Fibroblast of mammary gland (primary cell): ENCODE results near the gene LCE7A.

Experiments
- DNase-seq: peaks from one replicate; pipeline ENCODE4 v3.0.0-alpha.2; 2010; ENCODE audit warnings: low read depth
- H3K4me3 ChIP-seq: 2 replicates; pipeline ENCODE4 v1.5.1; 2011; ENCODE audit warnings: low read depth, mild to moderate bottlenecking, low read length, moderate library complexity; ENCODE audit not compliant: control insufficient read depth
- CTCF ChIP-seq: conservative IDR thresholded peaks from 2 replicates; pipeline ENCODE4 v1.5.1; 2011; ENCODE audit warnings: low read depth, low read length, inconsistent platforms; ENCODE audit not compliant: control insufficient read depth, insufficient read depth

The LCE7A gene

GRCh38 chr1:152878042-152878441 is 18.2 kb downstream of the LCE7A start, which contains the start of gene SMCP:
Gene SMCP (plus strand): TSS chr1:152878322. CDS start chr1:152884423, 6,101 bp downstream.
- no peak within 1 kb of the TSS for H3K4me3 ChIP-seq
- DNase-seq: no peak
- TF ChIP-seq CTCF: peak; percentile 17

- TF ChIP-seq CTCF: no peak
- no peak for DNase-seq
- no peak overlapping the region for H3K4me3 ChIP-seq
Measured at GRCh38 chr1:152879559-152880198, 19.9 kb downstream of the LCE7A start.

DNA sequence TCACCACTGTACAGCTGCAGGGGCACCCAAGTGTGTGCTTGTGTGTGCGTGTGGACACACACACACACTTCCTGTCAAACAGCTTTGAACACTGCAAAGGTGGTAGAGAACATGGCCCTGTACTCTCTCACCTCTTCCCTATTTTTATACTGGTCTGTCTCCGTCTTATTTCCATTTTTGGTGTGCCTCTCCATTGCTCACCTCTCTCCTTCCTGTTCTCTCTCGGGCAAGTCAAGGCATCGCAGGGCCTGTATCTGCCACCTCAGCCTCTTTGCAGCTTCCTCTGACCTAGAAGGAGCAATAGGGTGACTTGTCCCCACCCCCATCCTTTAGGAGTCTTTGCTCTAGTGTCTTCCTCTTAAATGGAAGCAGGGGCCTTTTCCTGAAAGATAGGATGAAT is 20.5 kb downstream of the LCE7A start:
- no peak for TF ChIP-seq CTCF
- H3K4me3 ChIP-seq: no peak overlapping the region
- DNase-seq: no peak

DNA sequence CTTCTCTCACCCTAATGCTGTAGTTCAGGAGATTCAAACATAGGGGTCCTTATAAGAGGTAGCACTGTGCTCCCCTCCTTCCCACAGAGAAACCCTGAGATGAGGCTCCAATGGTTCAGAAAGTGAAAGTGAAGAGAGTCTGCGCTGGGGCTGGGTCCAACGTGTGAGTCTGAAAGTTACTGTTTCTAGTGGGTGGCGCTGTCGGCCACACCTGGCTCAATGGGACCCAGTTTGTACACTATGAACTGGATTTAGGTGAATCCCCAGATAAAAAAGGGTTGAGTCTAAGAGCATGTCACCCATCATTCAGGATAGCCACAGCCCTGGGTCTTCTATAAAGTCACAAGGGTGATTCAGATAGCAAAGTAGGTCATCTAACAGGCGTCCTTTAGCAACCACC is 21.1 kb downstream of the LCE7A start:
- TF ChIP-seq CTCF: no peak
- DNase-seq: no peak

DNA sequence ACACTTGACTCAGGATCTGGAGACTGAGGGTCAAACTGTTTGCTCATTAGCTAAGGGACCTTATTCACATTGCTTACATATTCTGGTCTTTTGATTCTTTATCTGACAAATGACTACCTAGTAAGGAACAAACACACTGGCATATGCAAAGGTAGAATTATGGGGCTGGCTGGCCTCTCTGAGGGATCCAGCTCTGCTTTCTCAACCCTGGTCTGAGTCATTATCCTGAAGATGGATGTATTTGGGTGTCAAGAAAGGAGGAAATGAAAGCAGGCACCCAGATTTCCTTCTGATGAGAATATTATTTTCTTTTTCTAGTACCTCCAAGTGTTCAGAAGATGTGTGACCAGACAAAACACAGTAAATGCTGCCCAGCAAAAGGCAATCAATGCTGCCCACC is 24.3 kb downstream of the LCE7A start:
- DNase-seq: no peak
- no peak for TF ChIP-seq CTCF
- H3K4me3 ChIP-seq: no peak overlapping the region

More for the DNA sequence above, 21.1 kb downstream of the LCE7A start:
- no peak overlapping the region for H3K4me3 ChIP-seq

- H3K4me3 ChIP-seq: no peak overlapping the region
Measured at GRCh38 chr1:152884506-152884905, 24.7 kb downstream of the LCE7A start.

More at GRCh38 chr1:152884506-152884905, 24.7 kb downstream of the LCE7A start:
- no peak for TF ChIP-seq CTCF
- no peak for DNase-seq
